ENCODE results near the gene C2CD3. TPM values are rescaled to one million over a fixed set of nuclear protein-coding genes. Genes with fewer than 3 reads are reported as not detected.

C2CD3 gene
- polyA plus RNA-seq, 3 donors, result 0.87 to 12.1 (median 2.9) TPM

DNA sequence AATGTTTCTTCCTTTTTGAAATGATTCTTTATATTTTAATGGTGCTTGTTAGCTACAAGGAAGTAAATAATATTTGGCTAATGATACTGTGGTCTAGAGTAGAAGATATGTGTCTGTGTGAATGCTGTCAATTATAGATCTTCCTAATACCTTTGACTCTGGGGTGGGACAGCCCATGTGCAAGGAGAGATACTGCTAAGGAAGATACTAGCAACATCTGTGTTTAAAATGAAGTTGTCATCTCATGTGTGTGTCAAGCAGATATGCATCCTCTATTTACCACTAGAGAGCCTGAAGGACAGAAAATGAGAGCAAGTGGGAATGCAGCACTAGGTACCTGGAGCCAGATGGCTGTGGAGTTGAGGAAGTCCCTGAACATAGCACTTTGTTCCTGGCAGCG, 34.4 kb upstream of the C2CD3 start:
- no peak overlapping the region for H3K27ac ChIP-seq (ENCODE audit: low read depth in 1 of 2, low read length in 2 of 2)
- H3K4me3 Mint-ChIP-seq, result no peak overlapping the region
- no peaks in the 10 kb centered on the region for H3K4me1 ChIP-seq (ENCODE audit: control insufficient read depth in 1 of 2, insufficient read depth in 2 of 2, low read length in 2 of 2)
- TF ChIP-seq, protein P1, sequence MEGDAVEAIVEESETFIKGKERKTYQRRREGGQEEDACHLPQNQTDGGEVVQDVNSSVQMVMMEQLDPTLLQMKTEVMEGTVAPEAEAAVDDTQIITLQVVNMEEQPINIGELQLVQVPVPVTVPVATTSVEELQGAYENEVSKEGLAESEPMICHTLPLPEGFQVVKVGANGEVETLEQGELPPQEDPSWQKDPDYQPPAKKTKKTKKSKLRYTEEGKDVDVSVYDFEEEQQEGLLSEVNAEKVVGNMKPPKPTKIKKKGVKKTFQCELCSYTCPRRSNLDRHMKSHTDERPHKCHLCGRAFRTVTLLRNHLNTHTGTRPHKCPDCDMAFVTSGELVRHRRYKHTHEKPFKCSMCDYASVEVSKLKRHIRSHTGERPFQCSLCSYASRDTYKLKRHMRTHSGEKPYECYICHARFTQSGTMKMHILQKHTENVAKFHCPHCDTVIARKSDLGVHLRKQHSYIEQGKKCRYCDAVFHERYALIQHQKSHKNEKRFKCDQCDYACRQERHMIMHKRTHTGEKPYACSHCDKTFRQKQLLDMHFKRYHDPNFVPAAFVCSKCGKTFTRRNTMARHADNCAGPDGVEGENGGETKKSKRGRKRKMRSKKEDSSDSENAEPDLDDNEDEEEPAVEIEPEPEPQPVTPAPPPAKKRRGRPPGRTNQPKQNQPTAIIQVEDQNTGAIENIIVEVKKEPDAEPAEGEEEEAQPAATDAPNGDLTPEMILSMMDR (IDR thresholded peaks at IDR 0.05), result no peak
- no peaks in the 10 kb centered on the region for H3K27me3 ChIP-seq (ENCODE audit: control insufficient read depth in 2 of 2, insufficient read depth in 2 of 2, low read length in 2 of 2)
- no peaks in the 10 kb centered on the region for H3K4me1 Mint-ChIP-seq
- H2AFZ ChIP-seq (ENCODE audit: insufficient read depth, low read depth, low read length, poor library complexity, severe bottlenecking), result no peak overlapping the region
- no peaks in the 10 kb centered on the region for H3K79me2 ChIP-seq (ENCODE audit: insufficient read depth, low read length)
- H3K4me2 ChIP-seq (replicated peaks; ENCODE audit: extremely low read depth, low read length, poor library complexity, severe bottlenecking), result no peak overlapping the region
- H3K36me3 ChIP-seq (replicated peaks in 1 of 2; ENCODE audit: control insufficient read depth in 1 of 2, insufficient read depth in 2 of 2, low read length in 2 of 2), result peaks cover 13 to 48% of the 10 kb centered on the region in 2 donors
- intact Hi-C loops (cut with micrococcal nuclease), result no loop called here
- H3K27me3 Mint-ChIP-seq (ENCODE audit: low read depth in 3 of 3), result peaks cover 0 to 2% (median 0%) of the 10 kb centered on the region in 3 donors
- no peak overlapping the region for H3K4me3 ChIP-seq (replicated peaks in 1 of 3; ENCODE audit: low read depth in 2 of 3, low read length in 3 of 3)
- no peak overlapping the region for H3K9ac ChIP-seq (ENCODE audit: insufficient read depth, low read length, poor library complexity, severe bottlenecking)
- peaks cover 0 to 2% (median 0%) of the 10 kb centered on the region in 7 donors for H3K9me3 Mint-ChIP-seq
- peaks cover 32 to 38% of the 10 kb centered on the region in 2 donors for H3K36me3 Mint-ChIP-seq
- no peak for DNase-seq
- H3K27ac Mint-ChIP-seq, result no peak overlapping the region
- H4K20me1 ChIP-seq (ENCODE audit: insufficient read depth, low read length), result no peaks in the 10 kb centered on the region
- no peaks in the 10 kb centered on the region for H3K9me3 ChIP-seq (replicated peaks in 1 of 2; ENCODE audit: control insufficient read depth in 1 of 2, insufficient read depth in 1 of 2, low read length in 2 of 2)
- WGBS (ENCODE audit: insufficient coverage), result no CpG with 5 or more reads among the region's 1 CpG

DNA sequence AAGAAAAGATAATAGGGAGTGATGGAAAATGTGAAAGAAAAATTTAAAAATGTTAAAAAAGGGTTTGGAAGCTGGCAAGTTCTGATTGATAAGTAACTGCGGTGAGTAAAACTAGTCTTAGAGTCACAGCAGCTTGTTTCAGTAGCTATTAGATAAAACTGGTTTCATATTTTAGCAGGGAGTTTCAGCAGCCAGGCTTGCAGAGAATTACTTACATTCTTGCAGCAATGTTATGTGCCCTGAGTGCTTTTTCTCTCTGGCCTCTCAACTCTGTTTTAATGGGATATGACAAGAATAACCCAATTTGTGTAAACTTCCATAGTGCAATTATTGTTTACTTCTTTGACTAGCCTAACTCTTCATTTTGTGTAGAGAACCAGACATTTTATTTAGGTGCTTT, 33.9 kb upstream of the C2CD3 start:
- no peak for DNase-seq
- Histone ChIP-seq H3K4me3 (replicated peaks in 1 of 3; ENCODE audit: low read depth in 2 of 3, low read length in 3 of 3) (no peak overlapping the region), H3K36me3 (replicated peaks in 1 of 2; ENCODE audit: control insufficient read depth in 1 of 2, insufficient read depth in 2 of 2, low read length in 2 of 2) (peaks cover 12 to 43% of the 10 kb centered on the region in 2 donors), H2AFZ (ENCODE audit: insufficient read depth, low read depth, low read length, poor library complexity, severe bottlenecking) (no peak overlapping the region), H3K9me3 (replicated peaks in 1 of 2; ENCODE audit: control insufficient read depth in 1 of 2, insufficient read depth in 1 of 2, low read length in 2 of 2) (no peaks in the 10 kb centered on the region), H4K20me1 (ENCODE audit: insufficient read depth, low read length) (no peaks in the 10 kb centered on the region), H3K9ac (ENCODE audit: insufficient read depth, low read length, poor library complexity, severe bottlenecking) (no peak overlapping the region), H3K4me1 (ENCODE audit: control insufficient read depth in 1 of 2, insufficient read depth in 2 of 2, low read length in 2 of 2) (no peaks in the 10 kb centered on the region), H3K27ac (ENCODE audit: low read depth in 1 of 2, low read length in 2 of 2) (no peak overlapping the region), H3K79me2 (ENCODE audit: insufficient read depth, low read length) (no peaks in the 10 kb centered on the region), H3K27me3 (ENCODE audit: control insufficient read depth in 2 of 2, insufficient read depth in 2 of 2, low read length in 2 of 2) (no peaks in the 10 kb centered on the region), H3K4me2 (replicated peaks; ENCODE audit: extremely low read depth, low read length, poor library complexity, severe bottlenecking) (no peak overlapping the region)
- WGBS (ENCODE audit: insufficient coverage), result 86% methylated on average over 1 of the region's 1 CpG
- no peak overlapping the region for H3K27ac Mint-ChIP-seq
- no peaks in the 10 kb centered on the region for H3K4me1 Mint-ChIP-seq
- TF ChIP-seq, protein P1 (IDR thresholded peaks at IDR 0.05), result no peak
- H3K4me3 Mint-ChIP-seq, result no peak overlapping the region
- peaks cover 0 to 2% (median 0%) of the 10 kb centered on the region in 7 donors for H3K9me3 Mint-ChIP-seq
- intact Hi-C loops (cut with micrococcal nuclease), result no loop called here
- peaks cover 0 to 2% (median 0%) of the 10 kb centered on the region in 3 donors for H3K27me3 Mint-ChIP-seq (ENCODE audit: low read depth in 3 of 3)
- peaks cover 28 to 33% of the 10 kb centered on the region in 2 donors for H3K36me3 Mint-ChIP-seq

All from CD14-positive monocyte (primary cell).